Activated effector memory CD4-positive, alpha-beta T cell treated with anti-CD3 and anti-CD28 coated beads, Interleukin-2, amount 50 U/mL, for 16 hours (primary cell): ENCODE results near the gene LYST.
"Not testable (repeated sequence)": the region's sequence is repeated elsewhere in the genome, so short reads cannot be mapped to it uniquely, and the experiment has no call there.

Experiments
- DNase-seq: peaks from one replicate; pipeline ENCODE4 v3.0.0-alpha.2; 2020

The LYST gene

GRCh38 chr1:235817101-235817728, 49.5 kb downstream of the LYST start:
- DNase-seq: no peak

- no peak for DNase-seq
Observed at GRCh38 chr1:235809688-235810397, 56.9 kb downstream of the LYST start.

- no peak for DNase-seq
Observed at GRCh38 chr1:235808223-235808622, 58.5 kb downstream of the LYST start.

- DNase-seq: no peak
Observed at GRCh38 chr1:235806123-235806522, 60.6 kb downstream of the LYST start.

- DNase-seq: no peak
Observed at GRCh38 chr1:235802573-235803346, 63.9 kb downstream of the LYST start.

- no peak for DNase-seq
Observed at GRCh38 chr1:235799264-235799663, 67.4 kb downstream of the LYST start.

GRCh38 chr1:235791532-235792060, 75.1 kb downstream of the LYST start:
- no peak for DNase-seq

- DNase-seq: no peak
Observed at GRCh38 chr1:235790123-235790522, 76.6 kb downstream of the LYST start.

GRCh38 chr1:235786227-235786898, 80.3 kb downstream of the LYST start:
- not testable (repeated sequence) for DNase-seq

- DNase-seq: no peak
Observed at GRCh38 chr1:235784950-235785349, 81.8 kb downstream of the LYST start.

- DNase-seq: no peak
Observed at GRCh38 chr1:235783148-235783776, 83.4 kb downstream of the LYST start.

- DNase-seq: no peak
Observed at GRCh38 chr1:235782601-235783000, 84.1 kb downstream of the LYST start.

- DNase-seq: no peak
Observed at GRCh38 chr1:235781807-235782206, 84.9 kb downstream of the LYST start.

- no peak for DNase-seq
Observed at GRCh38 chr1:235779770-235780169, 86.9 kb downstream of the LYST start.

- no peak for DNase-seq
Observed at GRCh38 chr1:235776396-235776795, 90.3 kb downstream of the LYST start.

- DNase-seq: no peak
Observed at GRCh38 chr1:235775246-235775860, 91.4 kb downstream of the LYST start.

- no peak for DNase-seq
Observed at GRCh38 chr1:235767795-235768194, 98.9 kb downstream of the LYST start.

GRCh38 chr1:235766794-235767285, 99.9 kb downstream of the LYST start:
- DNase-seq: no peak

- no peak for DNase-seq
Observed at GRCh38 chr1:235763962-235764361, 102.7 kb downstream of the LYST start.

- DNase-seq: no peak
Observed at GRCh38 chr1:235759336-235759735, 107.4 kb downstream of the LYST start.

GRCh38 chr1:235758931-235759330, 107.8 kb downstream of the LYST start:
- DNase-seq: no peak

- no peak for DNase-seq
Observed at GRCh38 chr1:235757587-235758096, 109.1 kb downstream of the LYST start.
